Effector memory CD8-positive, alpha-beta T cell (primary cell): ENCODE data around the gene FAM171A1.

ENCODE experiments used
- ATAC-seq: fragments of 150-1000 bp; cut with Tn5 transposase; replicated peaks from 2 replicates; pipeline ENCODE4 v1.10.0; 2021; ENCODE audit warnings: mild to moderate bottlenecking, moderate library complexity
- DNase-seq, 3 experiments: peaks; one replicate each; pipeline ENCODE4 v3.0.0; 2021
- H3K27ac Mint-ChIP-seq, 2 donors: one replicate each; pipeline ENCODE4 v1.8.0; 2022; ENCODE audit warnings: mild to moderate bottlenecking in 2 of 2, mixed read lengths in 2 of 2, moderate library complexity in 2 of 2
- H3K27me3 Mint-ChIP-seq, 2 donors: one replicate each; pipeline ENCODE4 v1.8.0; 2022; ENCODE audit warnings: mixed read lengths in 2 of 2
- H3K36me3 Mint-ChIP-seq: one replicate; pipeline ENCODE4 v1.8.0; 2022; ENCODE audit warnings: mild to moderate bottlenecking, moderate library complexity, mixed read lengths; ENCODE audit not compliant: insufficient read depth
- H3K4me1 Mint-ChIP-seq, 2 donors: one replicate each; pipeline ENCODE4 v1.8.0; 2022; ENCODE audit warnings: low read depth in 2 of 2, mixed read lengths in 2 of 2
- H3K4me3 Mint-ChIP-seq, 2 donors: one replicate each; pipeline ENCODE4 v1.8.0; 2022; ENCODE audit warnings: mild to moderate bottlenecking in 2 of 2, mixed read lengths in 2 of 2, moderate library complexity in 2 of 2
- H3K9me3 Mint-ChIP-seq, 2 donors: one replicate each; pipeline ENCODE4 v1.8.0; 2022; ENCODE audit warnings: mixed read lengths in 2 of 2

FAM171A1 gene

GRCh38 chr10:15265558-15265957 is 105.5 kb downstream of the FAM171A1 start:
- Mint-ChIP-seq H3K27ac (no peak overlapping the region), H3K36me3 (no peaks in the 10 kb centered on the region), H3K27me3 (peaks cover 0 to 24% of the 10 kb centered on the region in 2 donors), H3K4me3 (no peak overlapping the region), H3K9me3 (no peaks in the 10 kb centered on the region), H3K4me1 (no peaks in the 10 kb centered on the region)
- ATAC-seq, result no peak
- DNase-seq, result no peak

- Mint-ChIP-seq H3K4me3 (no peak overlapping the region), H3K4me1 (no peaks in the 10 kb centered on the region), H3K36me3 (no peaks in the 10 kb centered on the region), H3K9me3 (no peaks in the 10 kb centered on the region), H3K27ac (no peak overlapping the region), H3K27me3 (peaks cover 0 to 24% of the 10 kb centered on the region in 2 donors)
- DNase-seq, result no peak
- ATAC-seq, result no peak
Measured at GRCh38 chr10:15265056-15265455, 106.0 kb downstream of the FAM171A1 start.

GRCh38 chr10:15263657-15264323 is 107.3 kb downstream of the FAM171A1 start:
- Mint-ChIP-seq H3K27ac (no peak overlapping the region), H3K9me3 (no peaks in the 10 kb centered on the region), H3K27me3 (peaks cover 0 to 15% of the 10 kb centered on the region in 2 donors), H3K36me3 (no peaks in the 10 kb centered on the region), H3K4me3 (no peak overlapping the region), H3K4me1 (no peaks in the 10 kb centered on the region)
- ATAC-seq (no peak), DNase-seq (no peak)

- Mint-ChIP-seq H3K9me3 (no peaks in the 10 kb centered on the region), H3K4me3 (no peak overlapping the region), H3K27ac (no peak overlapping the region), H3K27me3 (peaks cover under 1 to 2% of the 10 kb centered on the region in 2 donors), H3K4me1 (no peaks in the 10 kb centered on the region), H3K36me3 (no peaks in the 10 kb centered on the region)
- DNase-seq, result no peak
- ATAC-seq, result no peak
Measured at GRCh38 chr10:15262036-15262713, 108.9 kb downstream of the FAM171A1 start.

- DNase-seq, result no peak
- Mint-ChIP-seq H3K27ac (no peak overlapping the region), H3K4me1 (peaks cover 0 to 7% of the 10 kb centered on the region in 2 donors), H3K4me3 (no peak overlapping the region), H3K27me3 (peaks cover 10 to 11% of the 10 kb centered on the region in 2 donors), H3K36me3 (no peaks in the 10 kb centered on the region), H3K9me3 (no peaks in the 10 kb centered on the region)
- ATAC-seq, result no peak
Measured at GRCh38 chr10:15259136-15259535, 112.0 kb downstream of the FAM171A1 start.

- Mint-ChIP-seq H3K4me1 (peaks cover 8 to 13% of the 10 kb centered on the region in 2 donors), H3K9me3 (no peaks in the 10 kb centered on the region)
- ATAC-seq, result no peak
Measured at GRCh38 chr10:15258255-15258654, 112.8 kb downstream of the FAM171A1 start.

GRCh38 chr10:15255961-15256360 is 115.1 kb downstream of the FAM171A1 start:
- Mint-ChIP-seq H3K9me3 (no peaks in the 10 kb centered on the region), H3K27me3 (peaks cover 10 to 11% of the 10 kb centered on the region in 2 donors), H3K27ac (no peak overlapping the region), H3K4me1 (peaks cover 10 to 17% of the 10 kb centered on the region in 2 donors), H3K36me3 (no peaks in the 10 kb centered on the region), H3K4me3 (peak overlapping the region in 1 of 2 donors; percentile 81)
- ATAC-seq (no peak), DNase-seq (no peak)

More at GRCh38 chr10:15258255-15258654, 112.8 kb downstream of the FAM171A1 start:
- H3K4me3 Mint-ChIP-seq, result no peak overlapping the region
- no peak for DNase-seq
- peaks cover 10 to 11% of the 10 kb centered on the region in 2 donors for H3K27me3 Mint-ChIP-seq
- H3K27ac Mint-ChIP-seq, result no peak overlapping the region
- no peaks in the 10 kb centered on the region for H3K36me3 Mint-ChIP-seq

- peak in 1 of 3 experiments; percentile 8 for DNase-seq
- H3K4me3 Mint-ChIP-seq, result peak overlapping the region; percentile 81 to 89
- peak overlapping the region; percentile 72 to 89 for H3K27ac Mint-ChIP-seq
- H3K9me3 Mint-ChIP-seq, result no peaks in the 10 kb centered on the region
- no peaks in the 10 kb centered on the region for H3K36me3 Mint-ChIP-seq
- ATAC-seq, result peak; percentile 48
- H3K4me1 Mint-ChIP-seq, result peaks cover 10 to 17% of the 10 kb centered on the region in 2 donors
- peaks cover 10 to 11% of the 10 kb centered on the region in 2 donors for H3K27me3 Mint-ChIP-seq
Measured at GRCh38 chr10:15254808-15255648, 116.1 kb downstream of the FAM171A1 start.

- no peak for DNase-seq
- Mint-ChIP-seq H3K36me3 (no peaks in the 10 kb centered on the region), H3K9me3 (no peaks in the 10 kb centered on the region), H3K27ac (peak overlapping the region; percentile 72 to 89), H3K27me3 (peaks cover 10 to 11% of the 10 kb centered on the region in 2 donors), H3K4me1 (peaks cover 10 to 17% of the 10 kb centered on the region in 2 donors), H3K4me3 (peak overlapping the region; percentile 81 to 89)
- peak; percentile 29 for ATAC-seq
Measured at GRCh38 chr10:15253951-15254807, 116.9 kb downstream of the FAM171A1 start.

- ATAC-seq, result no peak
- peaks cover 10 to 11% of the 10 kb centered on the region in 2 donors for H3K27me3 Mint-ChIP-seq
- H3K4me1 Mint-ChIP-seq, result peaks cover 10 to 17% of the 10 kb centered on the region in 2 donors
- no peaks in the 10 kb centered on the region for H3K9me3 Mint-ChIP-seq
- no peaks in the 10 kb centered on the region for H3K36me3 Mint-ChIP-seq
- no peak for DNase-seq
- no peak overlapping the region for H3K4me3 Mint-ChIP-seq
- no peak overlapping the region for H3K27ac Mint-ChIP-seq
Measured at GRCh38 chr10:15252396-15252795, 118.7 kb downstream of the FAM171A1 start.

- Mint-ChIP-seq H3K9me3 (no peaks in the 10 kb centered on the region), H3K27me3 (peaks cover 7% of the 10 kb centered on the region in 2 donors), H3K4me1 (peaks cover 10 to 17% of the 10 kb centered on the region in 2 donors), H3K36me3 (no peaks in the 10 kb centered on the region), H3K27ac (peak overlapping the region in 1 of 2 donors; percentile 85), H3K4me3 (no peak overlapping the region)
- no peak for ATAC-seq
- DNase-seq, result no peak
Measured at GRCh38 chr10:15251791-15252380, 119.2 kb downstream of the FAM171A1 start.

- Mint-ChIP-seq H3K36me3 (no peaks in the 10 kb centered on the region), H3K4me1 (peaks cover 0 to 8% of the 10 kb centered on the region in 2 donors), H3K27me3 (no peaks in the 10 kb centered on the region), H3K9me3 (no peaks in the 10 kb centered on the region), H3K4me3 (no peak overlapping the region), H3K27ac (peak overlapping the region in 1 of 2 donors; percentile 71)
- peak in 1 of 3 experiments; percentile 15 for DNase-seq
- ATAC-seq, result peak; percentile 58
Measured at GRCh38 chr10:15245530-15245929, 125.6 kb downstream of the FAM171A1 start.
